Neutrophil (primary cell): ENCODE data around the gene HINFP.
A peak's percentile ranks its signal among the peaks of the same experiment; 100 is the strongest.

ENCODE experiments used
- H3K27ac ChIP-seq: fragments of 200-600 bp; sonication (generic); 2 replicates; pipeline ENCODE4 v1.5.1; 2016; ENCODE audit warnings: mild to moderate bottlenecking, moderate library complexity
- H3K27me3 ChIP-seq: fragments of 200-600 bp; sonication (generic); 2 replicates; pipeline ENCODE4 v1.6.0; 2016; ENCODE audit warnings: mild to moderate bottlenecking
- H3K36me3 ChIP-seq: fragments of 200-600 bp; sonication (generic); 2 replicates; pipeline ENCODE4 v1.5.1; 2017
- H3K4me1 ChIP-seq, 2 experiments: fragments of 200-600 bp in 1 of 2; sonication (generic) in 1 of 2; 1 replicate in 1 of 2; 2 replicates in 1 of 2; pipeline versions ENCODE4 v1.5.1 to v1.6.1; 2013 to 2016; ENCODE audit warnings: low read depth in 1 of 2, low read length in 1 of 2, mild to moderate bottlenecking in 1 of 2, moderate library complexity in 1 of 2; ENCODE audit not compliant: control insufficient read depth in 1 of 2, insufficient read depth in 1 of 2
- H3K4me3 ChIP-seq, 2 experiments: fragments of 200-600 bp in 1 of 2; sonication (generic) in 1 of 2; 1 replicate in 1 of 2; 2 replicates in 1 of 2; pipeline ENCODE4 v1.5.1; 2013 to 2016; ENCODE audit warnings: low read depth in 1 of 2, low read length in 1 of 2, mild to moderate bottlenecking in 1 of 2, moderate library complexity in 1 of 2
- H3K9me3 ChIP-seq: fragments of 200-600 bp; sonication (generic); 2 replicates; pipeline ENCODE4 v1.5.1; 2016
- TF ChIP-seq, protein P1 (sequence below): fragments of 200-600 bp; sonication (generic); IDR thresholded peaks from 2 replicates; pipeline ENCODE4 v1.5.1; 2016; ENCODE audit warnings: antibody characterized with exemption

HINFP gene

DNA sequence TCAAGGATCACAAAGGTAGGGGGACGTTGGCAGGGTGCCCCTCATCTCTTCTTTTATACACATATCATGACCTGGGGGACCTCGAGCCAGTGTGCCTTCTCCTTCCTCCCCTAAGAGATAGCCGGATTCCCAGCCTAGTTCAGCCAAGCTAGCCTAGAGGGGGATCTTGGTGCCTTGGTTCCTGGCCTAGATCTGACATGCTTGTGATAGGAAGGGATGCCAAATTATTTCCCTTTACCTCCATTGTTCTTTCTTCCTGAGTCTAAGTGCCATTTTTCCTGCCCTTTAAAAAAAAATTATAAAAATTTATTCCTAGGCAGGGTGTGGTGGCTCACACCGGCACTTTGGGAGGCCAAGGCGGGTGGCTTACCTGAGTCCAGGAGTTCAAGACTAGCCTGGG is 7.0 kb upstream of the HINFP start:
- H3K4me1 ChIP-seq: peaks cover 36 to 49% of the 10 kb centered on the region in 2 experiments
- H3K4me3 ChIP-seq: no peak overlapping the region
- H3K27me3 ChIP-seq: no peaks in the 10 kb centered on the region
- H3K36me3 ChIP-seq: peaks cover 58% of the 10 kb centered on the region
- TF ChIP-seq, protein P1, sequence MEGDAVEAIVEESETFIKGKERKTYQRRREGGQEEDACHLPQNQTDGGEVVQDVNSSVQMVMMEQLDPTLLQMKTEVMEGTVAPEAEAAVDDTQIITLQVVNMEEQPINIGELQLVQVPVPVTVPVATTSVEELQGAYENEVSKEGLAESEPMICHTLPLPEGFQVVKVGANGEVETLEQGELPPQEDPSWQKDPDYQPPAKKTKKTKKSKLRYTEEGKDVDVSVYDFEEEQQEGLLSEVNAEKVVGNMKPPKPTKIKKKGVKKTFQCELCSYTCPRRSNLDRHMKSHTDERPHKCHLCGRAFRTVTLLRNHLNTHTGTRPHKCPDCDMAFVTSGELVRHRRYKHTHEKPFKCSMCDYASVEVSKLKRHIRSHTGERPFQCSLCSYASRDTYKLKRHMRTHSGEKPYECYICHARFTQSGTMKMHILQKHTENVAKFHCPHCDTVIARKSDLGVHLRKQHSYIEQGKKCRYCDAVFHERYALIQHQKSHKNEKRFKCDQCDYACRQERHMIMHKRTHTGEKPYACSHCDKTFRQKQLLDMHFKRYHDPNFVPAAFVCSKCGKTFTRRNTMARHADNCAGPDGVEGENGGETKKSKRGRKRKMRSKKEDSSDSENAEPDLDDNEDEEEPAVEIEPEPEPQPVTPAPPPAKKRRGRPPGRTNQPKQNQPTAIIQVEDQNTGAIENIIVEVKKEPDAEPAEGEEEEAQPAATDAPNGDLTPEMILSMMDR: no peak
- H3K9me3 ChIP-seq: no peaks in the 10 kb centered on the region
- peak overlapping the region; percentile 87 for H3K27ac ChIP-seq

DNA sequence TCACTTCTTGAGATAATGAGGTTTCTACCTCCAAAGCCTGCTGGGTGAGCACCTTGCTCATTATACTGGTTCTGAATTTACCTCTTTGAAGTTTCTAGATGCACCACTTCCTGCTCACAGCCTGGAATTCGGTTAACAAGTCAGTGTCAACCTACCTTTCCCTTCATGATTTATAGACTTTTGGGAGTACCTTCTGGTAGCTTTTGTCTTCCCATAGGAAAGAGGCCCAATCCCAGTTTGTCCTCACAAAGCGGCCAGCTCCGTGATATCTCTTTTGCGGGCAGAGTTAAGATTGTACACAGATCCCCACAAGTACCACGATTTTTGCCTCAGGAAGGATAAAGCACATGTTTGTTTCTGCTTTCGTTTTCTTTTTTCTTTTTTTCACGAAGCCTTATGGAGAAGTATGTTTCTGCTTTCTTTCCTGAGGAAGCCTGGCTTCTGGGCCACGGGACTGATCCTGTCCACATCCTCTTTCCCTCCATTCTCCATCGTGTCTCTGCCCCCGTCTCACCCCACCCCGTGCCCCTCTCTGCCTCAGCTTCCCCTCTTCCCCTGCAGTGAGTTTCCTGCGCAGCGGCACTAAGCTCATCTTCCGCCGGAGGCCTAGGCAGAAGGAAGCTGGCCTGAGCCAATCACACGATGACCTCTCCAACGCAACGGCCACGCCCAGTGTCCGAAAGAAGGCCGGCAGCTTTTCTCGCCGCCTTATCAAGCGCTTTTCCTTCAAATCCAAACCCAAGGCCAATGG is 5.7 kb upstream of the HINFP start:
- peak overlapping the region; percentile 87 for H3K27ac ChIP-seq
- TF ChIP-seq, protein P1: peak; percentile 39
- H3K27me3 ChIP-seq: no peaks in the 10 kb centered on the region
- H3K4me1 ChIP-seq: peaks cover 29 to 38% of the 10 kb centered on the region in 2 experiments
- H3K4me3 ChIP-seq: peak overlapping the region; percentile 56 to 67
- no peaks in the 10 kb centered on the region for H3K9me3 ChIP-seq
- H3K36me3 ChIP-seq: peaks cover 54% of the 10 kb centered on the region

DNA sequence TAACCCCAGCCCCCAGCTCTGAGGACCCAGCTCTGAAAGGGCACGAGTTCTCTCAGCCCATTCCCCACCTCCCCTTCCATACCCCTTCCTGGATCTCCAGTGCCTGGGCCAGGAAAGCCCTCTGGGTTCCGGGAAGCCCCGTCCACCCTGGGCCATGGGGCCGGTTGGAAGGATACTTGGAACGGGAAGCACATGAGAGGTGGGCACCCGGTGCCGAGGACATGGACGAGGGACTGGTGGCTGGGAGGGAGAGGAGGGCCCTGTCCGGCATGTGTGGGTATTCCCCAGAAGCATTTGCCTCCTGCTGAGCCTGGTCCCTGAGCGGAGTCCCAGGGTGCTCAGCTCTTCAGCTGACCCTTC is 5.2 kb upstream of the HINFP start:
- peak overlapping the region; percentile 87 for H3K27ac ChIP-seq
- no peaks in the 10 kb centered on the region for H3K9me3 ChIP-seq
- H3K4me1 ChIP-seq: peaks cover 33 to 38% of the 10 kb centered on the region in 2 experiments
- H3K27me3 ChIP-seq: no peaks in the 10 kb centered on the region
- peaks cover 48% of the 10 kb centered on the region for H3K36me3 ChIP-seq
- TF ChIP-seq, protein P1: no peak
- peak overlapping the region; percentile 56 to 67 for H3K4me3 ChIP-seq

DNA sequence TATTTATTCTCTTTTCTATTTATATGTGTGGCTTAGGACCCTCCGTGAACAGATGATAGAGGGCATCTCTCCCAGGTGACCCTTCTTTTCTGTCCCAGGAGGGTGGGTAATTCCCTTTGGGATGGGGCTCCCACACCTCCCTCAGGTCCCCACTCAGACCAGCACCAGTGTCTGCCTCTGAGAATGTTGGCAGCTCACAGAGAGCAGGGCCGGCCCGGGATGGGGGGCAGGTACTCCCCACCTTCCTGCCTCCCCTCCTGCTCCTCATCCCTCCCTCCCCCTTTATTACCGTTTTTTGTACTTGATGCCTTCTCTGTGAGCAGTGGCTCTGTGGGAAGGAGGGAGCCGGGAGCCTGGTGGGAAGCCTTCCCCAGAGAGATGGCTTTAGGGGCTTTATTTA is 4.8 kb upstream of the HINFP start:
- Histone ChIP-seq H3K27ac (peak overlapping the region; percentile 87), H3K27me3 (no peaks in the 10 kb centered on the region), H3K4me1 (peaks cover 33 to 38% of the 10 kb centered on the region in 2 experiments), H3K36me3 (peaks cover 45% of the 10 kb centered on the region), H3K4me3 (peak overlapping the region in 1 of 2 experiments; percentile 67), H3K9me3 (no peaks in the 10 kb centered on the region)
- TF ChIP-seq, protein P1: no peak

DNA sequence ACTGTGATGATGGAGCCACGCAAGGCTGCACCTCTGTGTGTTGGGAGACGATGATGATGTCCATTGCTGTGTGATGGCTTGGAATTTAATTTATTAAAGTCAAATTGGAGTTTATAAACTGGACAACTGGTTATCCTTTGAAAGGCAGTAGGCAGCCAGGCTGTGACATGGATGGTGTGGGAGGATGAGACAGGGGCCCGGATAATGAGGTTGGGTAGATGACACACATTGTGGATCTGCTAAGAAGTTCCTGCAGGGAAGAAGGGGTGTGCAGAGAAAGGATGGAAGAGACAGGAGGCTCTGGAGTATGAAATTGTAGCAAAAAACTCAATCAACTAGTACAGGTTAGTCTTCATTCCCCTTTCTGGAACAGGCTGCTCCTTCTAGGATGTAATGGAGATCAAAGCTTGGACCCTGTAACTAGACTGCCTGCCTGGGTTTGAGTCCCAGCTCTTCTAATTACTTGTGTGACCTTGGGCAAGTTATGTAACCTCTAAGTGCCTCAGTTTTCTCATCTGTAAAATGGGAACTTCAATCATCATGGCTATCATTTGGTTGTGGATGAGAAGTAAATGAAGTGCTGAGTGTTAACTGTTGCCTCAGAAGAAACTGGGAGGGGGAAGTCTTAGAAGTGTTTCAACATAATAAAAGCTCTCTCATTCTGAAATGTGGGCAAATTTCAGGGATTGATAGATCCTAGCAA is 4.2 kb upstream of the HINFP start:
- H3K4me1 ChIP-seq: peaks cover 39 to 41% of the 10 kb centered on the region in 2 experiments

More for the DNA sequence above, 4.2 kb upstream of the HINFP start:
- Histone ChIP-seq H3K36me3 (peaks cover 39% of the 10 kb centered on the region), H3K4me3 (no peak overlapping the region), H3K9me3 (no peaks in the 10 kb centered on the region), H3K27ac (peak overlapping the region; percentile 87), H3K27me3 (no peaks in the 10 kb centered on the region)
- TF ChIP-seq, protein P1: no peak
